Activated CD8-positive, alpha-beta memory T cell treated with anti-CD3 and anti-CD28 coated beads for 36 hours (primary cell): Measurements from ENCODE around the gene FSTL4. TPM values are rescaled to one million over a fixed set of nuclear protein-coding genes. Genes with fewer than 3 reads are reported as not detected.

Source experiments
- CTCF ChIA-PET: fragments of 350-600 bp; sonication (Branson Sonifier 250); formaldehyde crosslinking; loops from one replicate; lab custom pipeline; 2021; ENCODE audit warnings: antibody characterized with exemption; lab: Charles Lee
- POLR2A ChIA-PET: fragments of 350-600 bp; sonication (Branson Sonifier 250); formaldehyde crosslinking; loops from one replicate; lab custom pipeline; 2021; ENCODE audit warnings: antibody characterized with exemption; lab: Charles Lee
- total RNA-seq, 2 experiments: library from RNA; stranded (reverse); gene quantifications; one replicate each; pipeline ENCODE4 v1.2.3, GENCODE V29; 2021

Gene FSTL4
- total RNA-seq, 2 experiments from 2014 or later: 0.30 TPM; not detected in 1

GRCh38 chr5:133494232-133494922 lies 118.0 kb downstream of the FSTL4 start:
- CTCF ChIA-PET: no interaction called here

GRCh38 chr5:133489632-133490031 lies 122.7 kb downstream of the FSTL4 start:
- ChIA-PET CTCF (no interaction called here), POLR2A (no interaction called here)

More at GRCh38 chr5:133494232-133494922, 118.0 kb downstream of the FSTL4 start:
- POLR2A ChIA-PET: no interaction called here

GRCh38 chr5:133487093-133487492 lies 125.2 kb downstream of the FSTL4 start:
- ChIA-PET POLR2A (no interaction called here), CTCF (no interaction called here)

GRCh38 chr5:133485468-133485867 lies 126.9 kb downstream of the FSTL4 start:
- POLR2A ChIA-PET: no interaction called here

GRCh38 chr5:133483406-133484090 lies 128.8 kb downstream of the FSTL4 start:
- CTCF ChIA-PET: no interaction called here

More at GRCh38 chr5:133485468-133485867, 126.9 kb downstream of the FSTL4 start:
- CTCF ChIA-PET: no interaction called here

GRCh38 chr5:133482028-133482427 lies 130.3 kb downstream of the FSTL4 start:
- ChIA-PET CTCF (no interaction called here), POLR2A (no interaction called here)

More at GRCh38 chr5:133483406-133484090, 128.8 kb downstream of the FSTL4 start:
- POLR2A ChIA-PET: no interaction called here

- POLR2A ChIA-PET: no interaction called here
- CTCF ChIA-PET: no interaction called here
Measured at GRCh38 chr5:133480866-133481265, 131.5 kb downstream of the FSTL4 start.

GRCh38 chr5:133480366-133480765 lies 132.0 kb downstream of the FSTL4 start:
- ChIA-PET CTCF (no interaction called here), POLR2A (no interaction called here)

- POLR2A ChIA-PET: no interaction called here
- CTCF ChIA-PET: no interaction called here
Measured at GRCh38 chr5:133478199-133478985, 133.9 kb downstream of the FSTL4 start.

- ChIA-PET POLR2A (no interaction called here), CTCF (no interaction called here)
Measured at GRCh38 chr5:133475986-133476385, 136.4 kb downstream of the FSTL4 start.

- POLR2A ChIA-PET: no interaction called here
- CTCF ChIA-PET: no interaction called here
Measured at GRCh38 chr5:133474851-133475590, 137.3 kb downstream of the FSTL4 start.

- CTCF ChIA-PET: no interaction called here
- POLR2A ChIA-PET: no interaction called here
Measured at GRCh38 chr5:133473291-133473690, 139.1 kb downstream of the FSTL4 start.

- ChIA-PET POLR2A (no interaction called here), CTCF (no interaction called here)
Measured at GRCh38 chr5:133472829-133473228, 139.5 kb downstream of the FSTL4 start.

- CTCF ChIA-PET: no interaction called here
- POLR2A ChIA-PET: no interaction called here
Measured at GRCh38 chr5:133471699-133472098, 140.6 kb downstream of the FSTL4 start.

- POLR2A ChIA-PET: no interaction called here
- CTCF ChIA-PET: no interaction called here
Measured at GRCh38 chr5:133470841-133471240, 141.5 kb downstream of the FSTL4 start.

- ChIA-PET POLR2A (no interaction called here), CTCF (no interaction called here)
Measured at GRCh38 chr5:133469846-133470245, 142.5 kb downstream of the FSTL4 start.

GRCh38 chr5:133469252-133469651 lies 143.1 kb downstream of the FSTL4 start:
- ChIA-PET POLR2A (no interaction called here), CTCF (no interaction called here)

- POLR2A ChIA-PET: no interaction called here
- CTCF ChIA-PET: no interaction called here
Measured at GRCh38 chr5:133468596-133468995, 143.7 kb downstream of the FSTL4 start.

- ChIA-PET POLR2A (no interaction called here), CTCF (no interaction called here)
Measured at GRCh38 chr5:133467826-133468463, 144.4 kb downstream of the FSTL4 start.
